ENCODE results near the gene COQ10B.
"Not testable (repeated sequence)": the region's sequence is repeated elsewhere in the genome, so short reads cannot be mapped to it uniquely, and the experiment has no call there.

COQ10B gene

DNA sequence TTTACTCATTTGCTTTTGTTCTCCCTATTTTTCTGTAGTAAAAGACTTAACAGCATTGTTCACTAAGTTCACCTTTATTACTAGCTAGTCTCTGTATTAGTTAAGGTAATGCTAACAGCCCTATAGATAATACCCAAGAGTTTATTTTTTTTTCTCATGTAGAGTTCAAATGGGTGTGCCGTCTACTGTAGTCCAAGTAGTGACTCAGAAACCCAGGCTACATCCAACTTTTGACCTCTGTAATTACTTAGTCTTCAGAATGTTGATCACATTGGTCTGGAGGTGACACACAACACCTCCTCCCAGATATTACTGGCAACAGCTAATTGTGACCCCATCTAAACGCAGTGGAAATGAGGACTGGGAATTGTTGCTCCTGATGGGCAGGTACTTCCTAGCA, 7.7 kb downstream of the COQ10B start:
- Histone ChIP-seq H3K9me3 (no peaks in the 10 kb centered on the region), H3K27ac (no peak overlapping the region), H3K27me3 (no peaks in the 10 kb centered on the region), H3K4me1 (peaks cover 0 to 30% (median 5%) of the 10 kb centered on the region in 4 donors), H3K36me3 (peaks cover 31 to 43% (median 35%) of the 10 kb centered on the region in 3 donors), H3K4me3 (no peak overlapping the region)
- DNase-seq = no peak
- TF ChIP-seq, protein P1, sequence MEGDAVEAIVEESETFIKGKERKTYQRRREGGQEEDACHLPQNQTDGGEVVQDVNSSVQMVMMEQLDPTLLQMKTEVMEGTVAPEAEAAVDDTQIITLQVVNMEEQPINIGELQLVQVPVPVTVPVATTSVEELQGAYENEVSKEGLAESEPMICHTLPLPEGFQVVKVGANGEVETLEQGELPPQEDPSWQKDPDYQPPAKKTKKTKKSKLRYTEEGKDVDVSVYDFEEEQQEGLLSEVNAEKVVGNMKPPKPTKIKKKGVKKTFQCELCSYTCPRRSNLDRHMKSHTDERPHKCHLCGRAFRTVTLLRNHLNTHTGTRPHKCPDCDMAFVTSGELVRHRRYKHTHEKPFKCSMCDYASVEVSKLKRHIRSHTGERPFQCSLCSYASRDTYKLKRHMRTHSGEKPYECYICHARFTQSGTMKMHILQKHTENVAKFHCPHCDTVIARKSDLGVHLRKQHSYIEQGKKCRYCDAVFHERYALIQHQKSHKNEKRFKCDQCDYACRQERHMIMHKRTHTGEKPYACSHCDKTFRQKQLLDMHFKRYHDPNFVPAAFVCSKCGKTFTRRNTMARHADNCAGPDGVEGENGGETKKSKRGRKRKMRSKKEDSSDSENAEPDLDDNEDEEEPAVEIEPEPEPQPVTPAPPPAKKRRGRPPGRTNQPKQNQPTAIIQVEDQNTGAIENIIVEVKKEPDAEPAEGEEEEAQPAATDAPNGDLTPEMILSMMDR (IDR thresholded peaks at IDR 0.05) = no peak
- intact Hi-C loops (cut with DNase I; ENCODE audit: low total_unique reads) = no loop called here

DNA sequence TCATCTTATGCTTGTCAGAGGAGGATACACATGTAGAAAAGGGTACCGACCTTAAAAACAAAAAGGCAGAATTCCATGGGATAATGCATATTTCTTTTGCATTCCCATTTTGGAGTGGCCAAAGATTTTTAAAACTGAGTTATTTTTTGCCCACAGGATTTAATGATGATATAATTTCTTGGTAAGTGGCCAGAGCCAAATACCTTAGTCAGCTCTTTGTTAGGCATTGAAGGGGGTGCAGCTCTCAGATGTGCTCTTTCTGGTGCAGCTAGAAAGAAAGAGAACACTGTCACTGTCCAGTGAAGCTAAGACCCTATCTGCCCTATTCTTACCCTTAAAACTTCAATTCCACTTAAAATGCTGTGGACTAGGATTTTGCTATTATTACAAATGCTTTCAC, 10.8 kb downstream of the COQ10B start:
- intact Hi-C loops (cut with DNase I; ENCODE audit: low total_unique reads) = no loop called here
- peaks cover 41 to 74% (median 54%) of the 10 kb centered on the region in 3 donors for H3K36me3 ChIP-seq
- no peaks in the 10 kb centered on the region for H3K27me3 ChIP-seq
- H3K4me1 ChIP-seq = peaks cover 0 to 8% (median 2%) of the 10 kb centered on the region in 4 donors
- TF ChIP-seq, protein P1 (IDR thresholded peaks at IDR 0.05) = no peak
- DNase-seq = no peak
- H3K9me3 ChIP-seq = no peaks in the 10 kb centered on the region
- no peak overlapping the region for H3K27ac ChIP-seq
- no peak overlapping the region for H3K4me3 ChIP-seq

DNA sequence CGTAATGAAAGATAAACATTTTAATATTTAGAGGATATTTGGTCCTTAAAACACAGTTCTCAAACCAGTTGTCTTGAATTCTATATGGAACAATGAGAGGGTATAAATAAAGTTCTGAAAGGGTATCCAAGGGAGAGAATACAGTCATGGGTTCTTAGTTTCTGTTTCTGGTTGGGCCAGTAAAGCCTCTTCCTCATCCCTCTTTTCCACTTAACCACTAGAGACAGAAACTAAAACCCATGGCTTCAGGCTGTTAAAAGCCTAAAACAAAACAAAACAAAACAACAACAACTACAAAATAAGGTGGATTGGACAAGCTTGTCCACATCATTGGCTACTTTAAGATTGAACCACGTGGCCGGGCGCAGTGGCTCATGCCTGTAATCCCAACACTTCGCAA, 18.8 kb downstream of the COQ10B start:
- TF ChIP-seq, protein P1 (IDR thresholded peaks at IDR 0.05) = no peak
- Histone ChIP-seq H3K36me3 (peaks cover 72 to 98% (median 86%) of the 10 kb centered on the region in 3 donors), H3K27ac (no peak overlapping the region), H3K27me3 (no peaks in the 10 kb centered on the region), H3K4me1 (no peaks in the 10 kb centered on the region), H3K9me3 (no peaks in the 10 kb centered on the region), H3K4me3 (no peak overlapping the region)
- intact Hi-C loops (cut with DNase I; ENCODE audit: low total_unique reads) = loop anchor here (10.0 kb wide), 1 partner anchor 57 kb away; no protein-coding TSS in a partner anchor
- DNase-seq = no peak

DNA sequence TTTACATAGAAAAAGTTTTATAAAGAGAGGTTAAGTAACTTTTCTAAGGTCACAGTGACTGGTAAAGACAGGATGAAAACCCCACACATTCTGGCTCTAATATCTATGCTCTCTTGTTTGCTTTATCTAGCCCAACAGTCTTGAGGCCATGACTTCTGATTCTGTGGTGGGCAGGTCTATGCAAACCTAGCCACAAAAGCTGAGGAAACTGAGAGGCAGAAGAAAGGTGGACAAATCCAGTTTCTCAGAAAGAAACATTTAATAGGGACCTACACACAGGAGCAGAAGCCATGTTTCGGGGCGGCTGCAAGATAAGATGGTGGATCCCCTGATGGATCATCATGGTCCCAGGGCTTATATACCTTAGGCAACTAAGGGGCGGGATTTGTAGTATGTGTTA, 24.4 kb downstream of the COQ10B start:
- no peak overlapping the region for H3K4me3 ChIP-seq
- H3K9me3 ChIP-seq = peaks cover 0 to 4% (median under 1%) of the 10 kb centered on the region in 3 donors
- no peak for DNase-seq
- TF ChIP-seq, protein P1 (IDR thresholded peaks at IDR 0.05) = no peak
- intact Hi-C loops (cut with DNase I; ENCODE audit: low total_unique reads) = loop anchor here (10.0 kb wide), 1 partner anchor 63 kb away; no protein-coding TSS in a partner anchor
- H3K27me3 ChIP-seq = no peaks in the 10 kb centered on the region
- H3K4me1 ChIP-seq = no peaks in the 10 kb centered on the region
- peaks cover 54 to 86% (median 58%) of the 10 kb centered on the region in 3 donors for H3K36me3 ChIP-seq
- no peak overlapping the region for H3K27ac ChIP-seq

DNA sequence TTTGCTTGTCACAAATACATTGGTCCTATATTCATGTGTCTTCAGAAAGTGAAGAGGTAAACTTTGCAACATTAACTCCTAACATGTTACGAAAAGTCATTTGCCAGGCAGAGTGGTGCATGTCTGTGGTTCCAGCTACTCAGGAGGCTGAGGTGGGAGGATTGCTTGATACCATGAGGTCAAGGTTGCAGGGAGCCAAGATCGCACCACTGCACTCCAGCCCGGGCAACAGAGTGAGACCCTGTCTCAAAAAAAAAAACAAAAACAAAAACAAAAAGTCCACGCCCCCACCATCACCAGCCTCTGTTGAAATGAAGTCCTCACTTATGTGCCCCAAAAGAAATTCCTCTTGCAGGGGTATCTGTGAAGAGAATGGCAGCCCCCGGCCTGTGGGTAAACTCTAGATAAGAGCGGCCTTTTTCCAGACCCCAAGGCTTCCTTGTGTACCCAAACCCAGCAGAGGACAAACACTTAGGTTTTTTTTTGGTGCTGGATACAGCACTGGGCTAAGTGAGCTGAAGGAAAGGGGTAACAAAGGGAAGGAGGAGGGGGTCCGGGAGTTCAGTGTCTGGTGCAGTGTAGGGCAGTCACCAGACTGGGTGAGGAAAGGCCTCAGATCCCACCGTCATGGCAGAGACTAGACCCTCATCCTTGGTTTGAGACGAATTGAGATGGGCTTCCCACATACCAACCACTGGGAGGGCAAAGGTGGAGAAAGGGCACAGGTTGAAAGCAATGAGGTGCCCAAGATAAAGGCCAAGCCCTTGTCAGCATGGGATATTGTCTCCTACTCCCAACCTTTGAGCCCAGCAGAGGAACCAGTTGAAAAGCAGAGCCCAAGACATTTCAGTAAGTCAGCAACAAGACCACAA, 27.0 kb downstream of the COQ10B start:
- H3K27me3 ChIP-seq = no peaks in the 10 kb centered on the region
- TF ChIP-seq, protein P1 (IDR thresholded peaks at IDR 0.05) = no peak
- DNase-seq = no peak
- H3K4me3 ChIP-seq = no peak overlapping the region
- peaks cover 0 to 15% (median 14%) of the 10 kb centered on the region in 3 donors for H3K9me3 ChIP-seq
- peaks cover 46 to 72% (median 50%) of the 10 kb centered on the region in 3 donors for H3K36me3 ChIP-seq
- no peak overlapping the region for H3K27ac ChIP-seq
- no peaks in the 10 kb centered on the region for H3K4me1 ChIP-seq
- intact Hi-C loops (cut with DNase I; ENCODE audit: low total_unique reads) = no loop called here

DNA sequence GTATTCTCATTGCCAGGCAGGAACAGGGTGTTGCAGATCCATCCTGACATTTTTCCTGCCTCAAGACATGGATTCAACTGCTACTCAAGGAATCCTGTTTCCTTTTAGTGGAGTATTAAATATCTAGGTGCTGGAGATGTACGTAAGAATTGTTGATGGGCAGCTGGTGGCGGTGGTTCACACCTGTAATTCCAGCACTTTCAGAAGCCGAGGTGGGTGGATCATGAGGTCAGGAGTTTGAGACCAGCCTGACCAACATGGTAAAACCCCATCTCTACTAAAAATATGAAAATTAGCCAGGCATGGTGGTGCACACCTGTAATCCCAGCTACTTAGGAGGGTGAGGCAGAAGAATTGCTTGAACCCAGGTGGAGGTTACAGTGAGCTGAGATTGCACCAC, 30.9 kb downstream of the COQ10B start:
- intact Hi-C loops (cut with DNase I; ENCODE audit: low total_unique reads); H3K4me3 ChIP-seq; H3K27ac ChIP-seq; DNase-seq; H3K27me3 ChIP-seq; H3K4me1 ChIP-seq: not testable (repeated sequence)
- peaks cover 0 to 15% (median 14%) of the 10 kb centered on the region in 3 donors for H3K9me3 ChIP-seq
- H3K36me3 ChIP-seq = peaks cover 41 to 73% (median 59%) of the 10 kb centered on the region in 3 donors
